LHCN-M2 (cell line): Measurements from ENCODE around the gene APOC3. TPM values are rescaled to one million over a fixed set of nuclear protein-coding genes. Genes with fewer than 3 reads are reported as not detected.
A peak's percentile ranks its signal among the peaks of the same experiment; 100 is the strongest.

Experiments used
- DNase-seq: peaks from one replicate; pipeline ENCODE4 v3.0.0-alpha.2; 2012; ENCODE audit warnings: low read depth
- total RNA-seq: library from RNA; depleted of rRNA; stranded (reverse); fragments of >200 nt; gene quantifications from 2 replicates; pipeline ENCODE4 v1.2.3, GENCODE V29; 2014; rRNA removed

The APOC3 gene
- total RNA-seq, 1 experiment from 2014 or later = not detected

GRCh38 chr11:116874251-116874650, 44.5 kb downstream of the APOC3 start:
- DNase-seq = peak; percentile 41

GRCh38 chr11:116875194-116875593, 45.5 kb downstream of the APOC3 start:
- DNase-seq = no peak

GRCh38 chr11:116876656-116877055, 46.9 kb downstream of the APOC3 start:
- no peak for DNase-seq

GRCh38 chr11:116879800-116880625, 50.3 kb downstream of the APOC3 start:
- DNase-seq = peak; percentile 77

GRCh38 chr11:116881143-116881542, 51.4 kb downstream of the APOC3 start:
- DNase-seq = no peak

- peak; percentile 80 for DNase-seq
These were observed 52.7 kb downstream of the APOC3 start for GRCh38 chr11:116882386-116882785.

Other genes starting within 250 kb of the APOC3 start
- gene BUD13, start 56.9 kb upstream of the APOC3 start, total RNA-seq = 16.6 and 17.7 TPM in 2 replicates
- 67.5 and 78.7 TPM in 2 replicates for gene ZPR1, start 41.9 kb upstream of the APOC3 start, total RNA-seq
- not detected in 2 replicates for gene APOA5, start 38.0 kb upstream of the APOC3 start, total RNA-seq
- not detected in 2 replicates for gene APOA4, start 6.6 kb upstream of the APOC3 start, total RNA-seq
- not detected in 2 replicates for gene APOA1, start 7.7 kb downstream of the APOC3 start, total RNA-seq